CD4-positive, alpha-beta T cell (primary cell): ENCODE data around the gene PARD3B. TPM values are rescaled to one million over a fixed set of nuclear protein-coding genes. Genes with fewer than 3 reads are reported as not detected.

Experiments used
- ATAC-seq: fragments of 200-7000 bp; cut with Tn5 transposase; one replicate; pipeline ENCODE4 v1.10.0; 2022; ENCODE audit warnings: mild to moderate bottlenecking; ENCODE audit not compliant: poor library complexity
- CTCF ChIA-PET: fragments of 350-600 bp; sonication (Branson Sonifier 250); formaldehyde crosslinking; loops from one replicate; lab custom pipeline; 2021; ENCODE audit warnings: antibody characterized with exemption, inconsistent platforms; lab: Charles Lee
- POLR2A ChIA-PET: fragments of 350-600 bp; sonication (Branson Sonifier 250); formaldehyde crosslinking; loops from one replicate; lab custom pipeline; 2021; ENCODE audit warnings: antibody characterized with exemption, inconsistent platforms; lab: Charles Lee
- DNase-seq, 14 experiments: peaks; one replicate each; pipeline ENCODE4 v3.0.0-alpha.2; 2013 to 2020; ENCODE audit warnings: mixed read lengths in 2 of 14
- H3K27ac ChIP-seq, 2 donors: one replicate each; pipeline versions ENCODE4 v1.5.1 to v1.7.0; 2013; ENCODE audit warnings: low read length in 2 of 2, low read depth in 1 of 2, mild to moderate bottlenecking in 1 of 2
- H3K27me3 ChIP-seq, 2 experiments: 1 replicate in 1 of 2; 2 replicates in 1 of 2; pipeline versions ENCODE4 v1.6.1 to v1.7.0; 2013; ENCODE audit warnings: low read length in 2 of 2, control low read depth in 1 of 2, mild to moderate bottlenecking in 1 of 2, moderate library complexity in 1 of 2; ENCODE audit not compliant: insufficient read depth in 2 of 2, control insufficient read depth in 1 of 2
- H3K36me3 ChIP-seq: one replicate; pipeline ENCODE4 v1.6.1; 2013; ENCODE audit warnings: low read length, control low read depth; ENCODE audit not compliant: insufficient read depth
- H3K4me1 ChIP-seq: one replicate; pipeline ENCODE4 v1.6.1; 2013; ENCODE audit warnings: low read length, control low read depth; ENCODE audit not compliant: insufficient read depth
- H3K4me3 ChIP-seq: one replicate; pipeline ENCODE4 v1.5.1; 2013; ENCODE audit warnings: mild to moderate bottlenecking, low read length, moderate library complexity
- H3K9me3 ChIP-seq, 2 experiments: 1 replicate in 1 of 2; 2 replicates in 1 of 2; pipeline versions ENCODE4 v1.6.1 to v1.7.0; 2013; ENCODE audit warnings: low read length in 2 of 2, mild to moderate bottlenecking in 2 of 2, control low read depth in 1 of 2, moderate library complexity in 1 of 2; ENCODE audit not compliant: control insufficient read depth in 1 of 2, insufficient read depth in 1 of 2
- H3K27ac Mint-ChIP-seq: one replicate; pipeline ENCODE4 v1.8.0; 2020; ENCODE audit warnings: mixed read lengths
- H3K27me3 Mint-ChIP-seq: one replicate; pipeline ENCODE4 v1.8.0; 2021; ENCODE audit warnings: mixed read lengths
- H3K36me3 Mint-ChIP-seq: one replicate; pipeline ENCODE4 v1.8.0; 2021; ENCODE audit warnings: low read depth, mixed read lengths
- H3K4me1 Mint-ChIP-seq: one replicate; pipeline ENCODE4 v1.8.0; 2021; ENCODE audit warnings: low read depth, mixed read lengths
- H3K4me3 Mint-ChIP-seq: one replicate; pipeline ENCODE4 v1.8.0; 2020; ENCODE audit warnings: mild to moderate bottlenecking, mixed read lengths
- H3K9me3 Mint-ChIP-seq: one replicate; pipeline ENCODE4 v1.8.0; 2020; ENCODE audit warnings: mixed read lengths
- intact Hi-C, 2 experiments: fragments of 100-400 bp; cut with DNase I in 1 of 2; cut with micrococcal nuclease in 1 of 2; formaldehyde crosslinking; loops; one replicate each; pipeline versions ENCODE4 v1.15.1 to v1.9.0; 2023 to 2025; cut with DNase I, micrococcal nuclease
- total RNA-seq, 174 experiments: library from RNA in 2 of 174; stranded (reverse) in 2 of 174; gene quantifications; one replicate each; pipeline ENCODE4 v1.2.3 and lab custom pipeline; 2021 to 2026
- TF ChIP-seq, protein P1 (sequence below): fragments of 200-600 bp; IDR thresholded peaks from one replicate; pipeline ENCODE4 v1.8.0; 2022; ENCODE audit warnings: antibody characterized with exemption, mild to moderate bottlenecking

The PARD3B gene
- total RNA-seq, 2 experiments from 2014 or later, result 0.87 to 1.9 TPM

GRCh38 chr2:205471776-205472175 is 926.5 kb downstream of the PARD3B start:
- H3K36me3 Mint-ChIP-seq, result no peaks in the 10 kb centered on the region
- TF ChIP-seq, protein P1, sequence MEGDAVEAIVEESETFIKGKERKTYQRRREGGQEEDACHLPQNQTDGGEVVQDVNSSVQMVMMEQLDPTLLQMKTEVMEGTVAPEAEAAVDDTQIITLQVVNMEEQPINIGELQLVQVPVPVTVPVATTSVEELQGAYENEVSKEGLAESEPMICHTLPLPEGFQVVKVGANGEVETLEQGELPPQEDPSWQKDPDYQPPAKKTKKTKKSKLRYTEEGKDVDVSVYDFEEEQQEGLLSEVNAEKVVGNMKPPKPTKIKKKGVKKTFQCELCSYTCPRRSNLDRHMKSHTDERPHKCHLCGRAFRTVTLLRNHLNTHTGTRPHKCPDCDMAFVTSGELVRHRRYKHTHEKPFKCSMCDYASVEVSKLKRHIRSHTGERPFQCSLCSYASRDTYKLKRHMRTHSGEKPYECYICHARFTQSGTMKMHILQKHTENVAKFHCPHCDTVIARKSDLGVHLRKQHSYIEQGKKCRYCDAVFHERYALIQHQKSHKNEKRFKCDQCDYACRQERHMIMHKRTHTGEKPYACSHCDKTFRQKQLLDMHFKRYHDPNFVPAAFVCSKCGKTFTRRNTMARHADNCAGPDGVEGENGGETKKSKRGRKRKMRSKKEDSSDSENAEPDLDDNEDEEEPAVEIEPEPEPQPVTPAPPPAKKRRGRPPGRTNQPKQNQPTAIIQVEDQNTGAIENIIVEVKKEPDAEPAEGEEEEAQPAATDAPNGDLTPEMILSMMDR, result no peak
- Histone ChIP-seq H3K9me3 (no peaks in the 10 kb centered on the region), H3K4me3 (no peak overlapping the region), H3K27ac (no peak overlapping the region), H3K4me1 (no peaks in the 10 kb centered on the region), H3K36me3 (no peaks in the 10 kb centered on the region), H3K27me3 (no peaks in the 10 kb centered on the region)
- no peaks in the 10 kb centered on the region for H3K27me3 Mint-ChIP-seq
- intact Hi-C loops, result no loop called here
- no peaks in the 10 kb centered on the region for H3K9me3 Mint-ChIP-seq
- H3K4me1 Mint-ChIP-seq, result no peaks in the 10 kb centered on the region
- DNase-seq (no peak), ATAC-seq (no peak)
- no peak overlapping the region for H3K4me3 Mint-ChIP-seq
- ChIA-PET CTCF (interaction anchor here (0.7 kb wide), 1 partner anchor 469 kb away, joined by 4 read pairs; no protein-coding TSS in a partner anchor), POLR2A (no interaction called here)
- H3K27ac Mint-ChIP-seq, result no peak overlapping the region

GRCh38 chr2:205473791-205474190 is 928.5 kb downstream of the PARD3B start:
- no peak for ATAC-seq
- Mint-ChIP-seq H3K36me3 (no peaks in the 10 kb centered on the region), H3K27me3 (no peaks in the 10 kb centered on the region), H3K9me3 (no peaks in the 10 kb centered on the region), H3K27ac (no peak overlapping the region), H3K4me1 (no peaks in the 10 kb centered on the region), H3K4me3 (no peak overlapping the region)
- no peak for DNase-seq
- H3K4me1 ChIP-seq, result no peaks in the 10 kb centered on the region
- H3K36me3 ChIP-seq, result no peaks in the 10 kb centered on the region
- H3K27me3 ChIP-seq, result no peaks in the 10 kb centered on the region
- no peak overlapping the region for H3K4me3 ChIP-seq
- ChIA-PET POLR2A (interaction anchor here (0.9 kb wide), 1 partner anchor 11 kb away, joined by 3 read pairs; no protein-coding TSS in a partner anchor), CTCF (no interaction called here)
- intact Hi-C loops, result no loop called here
- no peak overlapping the region for H3K27ac ChIP-seq
- no peaks in the 10 kb centered on the region for H3K9me3 ChIP-seq
- TF ChIP-seq, protein P1, result no peak

- no peak overlapping the region for H3K27ac Mint-ChIP-seq
- POLR2A ChIA-PET, result interaction anchor here (0.9 kb wide), 1 partner anchor 10 kb away, joined by 3 read pairs; no protein-coding TSS in a partner anchor
These were observed 929.6 kb downstream of the PARD3B start for GRCh38 chr2:205474741-205475415.

More at GRCh38 chr2:205474741-205475415, 929.6 kb downstream of the PARD3B start:
- Mint-ChIP-seq H3K4me1 (no peaks in the 10 kb centered on the region), H3K36me3 (no peaks in the 10 kb centered on the region), H3K27me3 (no peaks in the 10 kb centered on the region), H3K9me3 (no peaks in the 10 kb centered on the region), H3K4me3 (no peak overlapping the region)
- no peak overlapping the region for H3K27ac ChIP-seq
- H3K9me3 ChIP-seq, result no peaks in the 10 kb centered on the region
- no peak for DNase-seq
- H3K36me3 ChIP-seq, result no peaks in the 10 kb centered on the region
- no peaks in the 10 kb centered on the region for H3K4me1 ChIP-seq
- intact Hi-C loops, result no loop called here
- TF ChIP-seq, protein P1, result no peak
- H3K4me3 ChIP-seq, result no peak overlapping the region
- ATAC-seq, result no peak
- no peaks in the 10 kb centered on the region for H3K27me3 ChIP-seq
- CTCF ChIA-PET, result no interaction called here
